ENCODE data around the gene UBE2G2. TPM values are rescaled to one million over a fixed set of nuclear protein-coding genes. Genes with fewer than 3 reads are reported as not detected.
"Not testable (repeated sequence)": the region's sequence is repeated elsewhere in the genome, so short reads cannot be mapped to it uniquely, and the experiment has no call there.

The UBE2G2 gene
- total RNA-seq, 3 donors from 2014 or later = 84.8 to 128 (median 99.2) TPM

- Histone ChIP-seq H3K9me3 (no peaks in the 10 kb centered on the region), H3K27me3 (no peaks in the 10 kb centered on the region), H3K4me1 (no peaks in the 10 kb centered on the region), H3K4me3 (no peak overlapping the region), H3K36me3 (no peaks in the 10 kb centered on the region), H3K27ac (no peak overlapping the region)
- intact Hi-C loops (cut with DNase I; ENCODE audit: low total_unique reads) = no loop called here
- no peak for TF ChIP-seq POLR2AphosphoS5 (IDR thresholded peaks at IDR 0.05)
- no peak for TF ChIP-seq CTCF (IDR thresholded peaks at IDR 0.05)
- no peak for TF ChIP-seq POLR2A (IDR thresholded peaks at IDR 0.05)
- DNase-seq (ENCODE audit: low spot score in 2 of 2) = peak in 1 of 2 donors; percentile 46
These were observed 33.5 kb upstream of the UBE2G2 start for GRCh38 chr21:44834951-44835646.

GRCh38 chr21:44834231-44834950, 32.8 kb upstream of the UBE2G2 start:
- DNase-seq (ENCODE audit: low spot score in 2 of 2) = peak in 1 of 2 donors; percentile 41
- intact Hi-C loops (cut with DNase I; ENCODE audit: low total_unique reads) = no loop called here
- H3K27me3 ChIP-seq = no peaks in the 10 kb centered on the region

DNA sequence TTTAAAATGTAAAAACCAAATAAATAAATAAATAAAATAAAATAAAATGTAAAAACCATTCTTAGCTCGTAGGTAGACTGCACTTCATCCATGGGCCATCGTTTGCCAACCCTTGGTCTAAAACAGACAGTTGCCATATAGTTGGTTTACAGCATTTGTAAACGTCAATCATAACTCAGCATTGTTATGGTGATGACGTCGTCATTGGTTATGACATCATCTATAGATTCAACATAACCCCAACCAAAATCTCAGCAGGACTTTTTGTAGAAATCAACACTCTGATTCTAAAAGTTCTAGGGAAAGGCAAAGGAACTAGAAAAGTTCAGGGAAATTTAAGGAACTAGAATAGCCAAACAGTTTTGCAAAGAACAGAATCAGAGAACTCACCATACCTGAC, 32.0 kb upstream of the UBE2G2 start:
- Histone ChIP-seq H3K27ac (no peak overlapping the region), H3K4me3 (no peak overlapping the region), H3K4me1 (no peaks in the 10 kb centered on the region), H3K36me3 (no peaks in the 10 kb centered on the region), H3K27me3 (no peaks in the 10 kb centered on the region), H3K9me3 (peaks cover 0 to 7% of the 10 kb centered on the region in 2 donors)
- DNase-seq (ENCODE audit: low spot score in 2 of 2) = no peak
- TF ChIP-seq POLR2A (IDR thresholded peaks at IDR 0.05) = no peak
- TF ChIP-seq POLR2AphosphoS5 (IDR thresholded peaks at IDR 0.05) = no peak
- TF ChIP-seq CTCF (IDR thresholded peaks at IDR 0.05) = no peak
- intact Hi-C loops (cut with DNase I; ENCODE audit: low total_unique reads) = no loop called here

More at GRCh38 chr21:44834231-44834950, 32.8 kb upstream of the UBE2G2 start:
- H3K4me3 ChIP-seq = no peak overlapping the region
- H3K4me1 ChIP-seq = no peaks in the 10 kb centered on the region
- TF ChIP-seq POLR2A (IDR thresholded peaks at IDR 0.05) (no peak), CTCF (IDR thresholded peaks at IDR 0.05) (no peak), POLR2AphosphoS5 (IDR thresholded peaks at IDR 0.05) (no peak)
- no peaks in the 10 kb centered on the region for H3K9me3 ChIP-seq
- H3K27ac ChIP-seq = no peak overlapping the region
- H3K36me3 ChIP-seq = no peaks in the 10 kb centered on the region

GRCh38 chr21:44832516-44833255, 31.1 kb upstream of the UBE2G2 start:
- H3K4me1 ChIP-seq; H3K4me3 ChIP-seq; H3K27ac ChIP-seq; H3K27me3 ChIP-seq; H3K36me3 ChIP-seq; intact Hi-C loops (cut with DNase I; ENCODE audit: low total_unique reads): not testable (repeated sequence)
- peaks cover 6 to 16% of the 10 kb centered on the region in 2 donors for H3K9me3 ChIP-seq
- DNase-seq (ENCODE audit: low spot score in 2 of 2) = peak in 1 of 2 donors; percentile 17

DNA sequence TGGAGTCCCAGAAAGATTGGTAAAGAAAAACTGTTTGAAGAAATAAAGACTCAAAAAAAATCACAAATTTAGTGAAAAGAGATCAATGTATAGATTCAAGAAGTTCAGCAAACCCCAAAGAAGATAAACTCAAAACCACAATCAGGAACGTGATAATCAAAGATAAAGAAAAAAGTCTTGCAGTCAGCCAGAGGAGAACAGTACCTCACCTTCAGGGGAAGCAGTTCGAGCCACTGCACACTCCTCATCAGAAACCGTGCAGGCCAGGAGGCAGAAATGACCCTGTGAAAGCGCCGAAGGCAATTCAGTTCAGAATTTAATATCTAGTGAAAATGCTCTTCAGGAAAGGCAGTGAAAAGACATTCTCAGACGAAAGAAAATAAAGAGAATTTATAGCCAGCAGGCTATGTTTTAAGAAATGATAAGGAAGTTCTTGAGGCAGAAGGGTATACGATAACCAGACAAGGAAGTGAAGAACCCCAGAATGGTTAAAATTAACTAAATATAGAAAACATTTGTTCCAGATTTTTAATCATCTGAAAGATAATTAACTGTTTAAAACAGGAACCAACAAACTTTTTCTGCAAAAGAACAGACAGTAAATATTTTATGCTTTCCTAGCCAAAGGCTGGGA, 29.7 kb upstream of the UBE2G2 start:
- DNase-seq (ENCODE audit: low spot score in 2 of 2) = no peak
- H3K4me3 ChIP-seq = no peak overlapping the region
- H3K4me1 ChIP-seq = no peaks in the 10 kb centered on the region
- intact Hi-C loops (cut with DNase I; ENCODE audit: low total_unique reads) = no loop called here
- no peak overlapping the region for H3K27ac ChIP-seq
- peaks cover 13 to 25% of the 10 kb centered on the region in 2 donors for H3K9me3 ChIP-seq
- H3K36me3 ChIP-seq = no peaks in the 10 kb centered on the region
- H3K27me3 ChIP-seq = no peaks in the 10 kb centered on the region
- no peak for TF ChIP-seq POLR2A (IDR thresholded peaks at IDR 0.05)
- no peak for TF ChIP-seq POLR2AphosphoS5 (IDR thresholded peaks at IDR 0.05)
- no peak for TF ChIP-seq CTCF (IDR thresholded peaks at IDR 0.05)

Data from breast epithelium (tissue), 4 donors.